HG03575 (cell line): ENCODE measurements around the gene TNIP3.

Experiments used
- ATAC-seq: cut with Tn5 transposase; IDR thresholded peaks from one replicate; pipeline ENCODE4 v1.9.1; 2021; ENCODE audit not compliant: unreplicated experiment, insufficient number of reproducible peaks, low FRiP score; ENCODE audit errors: extremely low read depth

TNIP3 gene

GRCh38 chr4:121100093-121100775 lies 63.9 kb downstream of the TNIP3 start:
- ATAC-seq, result no peak

- no peak for ATAC-seq
These were observed 65.9 kb downstream of the TNIP3 start for GRCh38 chr4:121098266-121098665.

- ATAC-seq, result no peak
These were observed 67.5 kb downstream of the TNIP3 start for GRCh38 chr4:121096629-121097028.

- no peak for ATAC-seq
These were observed 67.9 kb downstream of the TNIP3 start for GRCh38 chr4:121096191-121096590.

GRCh38 chr4:121094297-121094966 lies 69.7 kb downstream of the TNIP3 start:
- ATAC-seq, result no peak

- ATAC-seq, result no peak
These were observed 70.9 kb downstream of the TNIP3 start for GRCh38 chr4:121093261-121093660.

GRCh38 chr4:121091941-121092340 lies 72.2 kb downstream of the TNIP3 start:
- ATAC-seq, result no peak

GRCh38 chr4:121088867-121089266 lies 75.3 kb downstream of the TNIP3 start:
- no peak for ATAC-seq
